Epithelial cell of proximal tubule (primary cell): ENCODE measurements around the gene ACAT2. TPM values are rescaled to one million over a fixed set of nuclear protein-coding genes. Genes with fewer than 3 reads are reported as not detected.
"Not testable (repeated sequence)": the region's sequence is repeated elsewhere in the genome, so short reads cannot be mapped to it uniquely, and the experiment has no call there.

Experiments
- DNase-seq: peaks from one replicate; pipeline ENCODE4 v3.0.0-alpha.2; 2011; ENCODE audit warnings: low read depth
- H3K4me3 ChIP-seq: 2 replicates; pipeline ENCODE4 v1.5.1; 2011; ENCODE audit warnings: low read depth, mild to moderate bottlenecking, low read length
- total RNA-seq: library from RNA; depleted of rRNA; stranded (reverse); fragments of >200 nt; gene quantifications from 2 replicates; pipeline ENCODE4 v1.2.3, GENCODE V29; 2015
- TF ChIP-seq, protein P1 (sequence below): conservative IDR thresholded peaks from 2 replicates; pipeline ENCODE4 v1.5.1; 2012; ENCODE audit warnings: low read depth, mild to moderate bottlenecking, low read length

ACAT2 gene
- total RNA-seq, 1 donor from 2014 or later, result 38.3 TPM

- TF ChIP-seq, protein P1, sequence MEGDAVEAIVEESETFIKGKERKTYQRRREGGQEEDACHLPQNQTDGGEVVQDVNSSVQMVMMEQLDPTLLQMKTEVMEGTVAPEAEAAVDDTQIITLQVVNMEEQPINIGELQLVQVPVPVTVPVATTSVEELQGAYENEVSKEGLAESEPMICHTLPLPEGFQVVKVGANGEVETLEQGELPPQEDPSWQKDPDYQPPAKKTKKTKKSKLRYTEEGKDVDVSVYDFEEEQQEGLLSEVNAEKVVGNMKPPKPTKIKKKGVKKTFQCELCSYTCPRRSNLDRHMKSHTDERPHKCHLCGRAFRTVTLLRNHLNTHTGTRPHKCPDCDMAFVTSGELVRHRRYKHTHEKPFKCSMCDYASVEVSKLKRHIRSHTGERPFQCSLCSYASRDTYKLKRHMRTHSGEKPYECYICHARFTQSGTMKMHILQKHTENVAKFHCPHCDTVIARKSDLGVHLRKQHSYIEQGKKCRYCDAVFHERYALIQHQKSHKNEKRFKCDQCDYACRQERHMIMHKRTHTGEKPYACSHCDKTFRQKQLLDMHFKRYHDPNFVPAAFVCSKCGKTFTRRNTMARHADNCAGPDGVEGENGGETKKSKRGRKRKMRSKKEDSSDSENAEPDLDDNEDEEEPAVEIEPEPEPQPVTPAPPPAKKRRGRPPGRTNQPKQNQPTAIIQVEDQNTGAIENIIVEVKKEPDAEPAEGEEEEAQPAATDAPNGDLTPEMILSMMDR, result no peak
- H3K4me3 ChIP-seq, result no peak overlapping the region
- no peak for DNase-seq
Measured at GRCh38 chr6:159823953-159824352, 62.1 kb downstream of the ACAT2 start.

- not testable (repeated sequence) for DNase-seq, H3K4me3 ChIP-seq
Measured at GRCh38 chr6:159824690-159825089, 62.8 kb downstream of the ACAT2 start.

DNA sequence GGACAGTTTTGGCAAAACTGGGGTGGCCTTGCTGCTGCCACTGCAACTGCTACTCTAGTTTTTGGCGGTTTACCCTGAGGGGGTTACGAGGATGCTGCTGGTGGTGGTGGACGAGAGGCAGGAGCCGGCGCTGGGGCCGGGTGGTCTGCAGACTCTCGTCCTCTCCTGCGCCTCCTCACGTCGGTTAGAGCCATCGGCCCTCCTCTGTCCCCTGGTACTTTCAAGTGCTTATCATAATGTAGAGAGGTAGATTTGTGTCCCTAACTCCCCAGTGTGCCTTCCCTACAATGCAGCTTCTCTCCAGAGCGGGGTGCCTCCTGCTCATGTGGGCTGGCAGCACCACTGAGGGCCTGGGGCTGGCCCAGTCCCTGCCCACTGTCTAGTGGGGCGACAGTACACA is 64.2 kb downstream of the ACAT2 start:
- TF ChIP-seq, protein P1, result no peak
- DNase-seq, result no peak
- H3K4me3 ChIP-seq, result no peak overlapping the region

GRCh38 chr6:159826968-159827647 is 65.3 kb downstream of the ACAT2 start:
- DNase-seq, result no peak
- TF ChIP-seq, protein P1, result no peak
- H3K4me3 ChIP-seq, result no peak overlapping the region

DNA sequence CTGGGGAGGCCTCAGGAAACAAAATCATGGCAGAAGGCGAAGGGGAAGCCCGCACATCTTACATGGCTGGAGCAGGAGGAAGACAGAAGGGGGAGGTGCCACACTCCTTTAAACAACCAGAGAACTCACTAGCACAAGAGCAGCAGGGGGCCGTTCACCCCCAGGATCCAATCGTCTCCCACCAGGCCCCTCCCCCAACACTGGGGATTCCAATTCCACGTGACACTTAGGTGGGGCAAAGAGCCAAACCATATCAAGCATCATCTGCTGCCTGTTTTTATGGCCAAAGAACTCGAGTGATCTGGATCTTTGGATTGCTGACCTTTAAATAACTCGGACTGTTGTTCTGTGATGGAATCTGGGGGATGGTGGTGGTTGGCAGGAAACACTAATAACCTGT is 66.2 kb downstream of the ACAT2 start:
- DNase-seq, result no peak
- H3K4me3 ChIP-seq, result no peak overlapping the region
- TF ChIP-seq, protein P1, result no peak

Other genes starting within 250 kb of the ACAT2 start
- gene SOD2, start 68.8 kb upstream of the ACAT2 start, total RNA-seq, result 91.4 and 93.9 TPM in 2 replicates
- 82.3 and 82.5 TPM in 2 replicates for gene WTAP, start 34.5 kb upstream of the ACAT2 start, total RNA-seq
- gene TCP1, start 27.6 kb downstream of the ACAT2 start, total RNA-seq, result 237 and 390 TPM in 2 replicates
- gene MRPL18, start 28.4 kb downstream of the ACAT2 start, total RNA-seq, result 166 and 183 TPM in 2 replicates
- gene PNLDC1, start 38.2 kb downstream of the ACAT2 start, total RNA-seq, result not detected in 2 replicates
- gene MAS1, start 128.9 kb downstream of the ACAT2 start, total RNA-seq, result not detected in 2 replicates
- gene IGF2R, start 207.0 kb downstream of the ACAT2 start, total RNA-seq, result 50.3 and 50.8 TPM in 2 replicates